Heart right ventricle (tissue), 16 donors: ENCODE data around the gene ATG13. TPM values are rescaled to one million over a fixed set of nuclear protein-coding genes. Genes with fewer than 3 reads are reported as not detected.

ENCODE experiments used
- ATAC-seq, 8 donors: fragments of 200-7000 bp; cut with Tn5 transposase; one replicate each; pipeline ENCODE4 v1.9.1; 2020; ENCODE audit warnings: mild to moderate bottlenecking in 8 of 8, moderate library complexity in 8 of 8, moderate number of reproducible peaks in 1 of 8
- DNase-seq, 2 donors: peaks; one replicate each; pipeline ENCODE4 v3.0.0-alpha.2; 2020
- H3K27ac ChIP-seq, 10 donors: fragments of 200-600 bp; sonication (generic) in 2 of 10; one replicate each; pipeline versions ENCODE4 v1.5.0 to v1.8.0; 2020 to 2022; ENCODE audit warnings: mild to moderate bottlenecking in 3 of 10
- H3K27me3 ChIP-seq, 7 donors: fragments of 200-600 bp; one replicate each; pipeline ENCODE4 v1.8.0; 2021 to 2022; ENCODE audit warnings: mild to moderate bottlenecking in 2 of 7
- H3K36me3 ChIP-seq, 9 donors: fragments of 200-600 bp; sonication (generic) in 1 of 9; one replicate each; pipeline versions ENCODE4 v1.5.0 to v1.8.0; 2020 to 2022; ENCODE audit warnings: mild to moderate bottlenecking in 2 of 9
- H3K4me1 ChIP-seq, 9 donors: fragments of 200-600 bp; sonication (generic) in 1 of 9; one replicate each; pipeline versions ENCODE4 v1.5.0 to v1.8.0; 2020 to 2022; ENCODE audit warnings: mild to moderate bottlenecking in 4 of 9
- H3K4me3 ChIP-seq, 10 donors: fragments of 200-600 bp; sonication (generic) in 2 of 10; one replicate each; pipeline versions ENCODE4 v1.5.0 to v1.8.0; 2020 to 2022; ENCODE audit warnings: mild to moderate bottlenecking in 7 of 10, moderate library complexity in 2 of 10
- H3K9me3 ChIP-seq, 11 donors: fragments of 200-600 bp in 10 of 11; sonication (generic) in 2 of 11; one replicate each; pipeline versions ENCODE4 v1.5.0 to v1.8.0; 2013 to 2022; ENCODE audit warnings: mild to moderate bottlenecking in 2 of 11, control low read depth in 1 of 11, moderate library complexity in 1 of 11
- CTCF ChIP-seq, 9 donors: fragments of 200-600 bp; sonication (generic) in 2 of 9; IDR thresholded peaks; one replicate each; pipeline versions ENCODE4 v1.5.0 to v1.8.0; 2021 to 2022; ENCODE audit warnings: antibody characterized with exemption in 9 of 9, mild to moderate bottlenecking in 5 of 9, moderate library complexity in 1 of 9
- WGBS, 2 donors: extraction: QIAGEN DNeasy Blood & Tissue Kit; methylation state at CpG; one replicate each; pipeline ENCODE4 v1.1.7; 2013; ENCODE audit warnings: inconsistent platforms in 1 of 2; 5-methylcytosine and 5-hydroxymethylcytosine counted together
- intact Hi-C, 10 donors: fragments of 100-400 bp; cut with DNase I; formaldehyde crosslinking; loops; one replicate each; pipeline versions ENCODE4 v1.11.1 to v1.14.2; 2022
- polyA plus RNA-seq, 2 donors: library from polyadenylated mRNA; stranded (reverse); fragments of 200-250 nt; gene quantifications; one replicate each; pipeline ENCODE4 v1.2.3, GENCODE V29; 2013
- total RNA-seq, 10 donors: library from RNA; stranded (reverse); fragmentation: NEBNext Ultra II Directional in 3 of 10; extraction: Animal tissue kit (Norgen Biotek cat#: 25700) in 3 of 10; gene quantifications; one replicate each; pipeline versions ENCODE4 v1.2.1 to v1.2.4, GENCODE V29; 2021 to 2023
- donor health status: Arrhythmogenic right ventricular cardiomyopathy.
- donor health status: ischemic (EF 13 %, LVEDD 7.1; RV severe dilation, severe dysfunction).
- donor health status: healthy with polysubstance abuse.
- donor health status: DM: no; HTN: yes; CAD: no.
- donor health status: DM: no; HTN: no; CAD: no.
- donor health status: ischemic (EF 25% LVEDD 6.9; RV normal size, moderate dysfunction).
- donor health status: ischemic (EF 25% LVEDD 5.7; RV mildly dilated, moderate dysfunction).
- donor health status: healthy.
- donor health status: DM: yes; HTN: yes; CAD: no.
- donor health status: Ischemic cardiomyopathy.
- donor health status: ischemic (EF 35%, LVEDD 5.7; RV mildly dilated, moderate dysfunction).
- donor health status: nonischemic (EF 11% LVEDD 7.7; RV severe dilation, severe dysfunction).
- donor health status: DM: yes; HTN: yes; CAD: no.
- donor health status: PGD.
- donor health status: ischemic (EF 29% LVEDD 5.4; RV normal size, mild dysfunction).
- donor health status: nonischemic (EF 23%, LVEDD 6.1; RV moderate dilation, normal function).

ATG13 gene
- total and polyA plus RNA-seq, 12 donors = 25.8 to 50.6 (median 40.8) TPM

GRCh38 chr11:46590740-46591605, 26.4 kb upstream of the ATG13 start:
- Histone ChIP-seq H3K27me3 (no peaks in the 10 kb centered on the region), H3K27ac (peak overlapping the region in 6 of 10 donors; percentile 0 to 29 (median 7)), H3K9me3 (no peaks in the 10 kb centered on the region), H3K4me1 (peaks cover 6 to 61% (median 49%) of the 10 kb centered on the region in 9 donors), H3K4me3 (peak overlapping the region in 2 of 10 donors; percentile 8 to 9), H3K36me3 (peaks cover 0 to 15% (median 0%) of the 10 kb centered on the region in 9 donors)
- WGBS, 2 donors = 49 to 60% methylated on average over 11 of the region's 11 CpGs
- no peak for ATAC-seq
- no peak for DNase-seq
- TF ChIP-seq CTCF (IDR thresholded peaks at IDR 0.05) = no peak
- intact Hi-C loops = loop anchor here in 1 of 10 donors (5.0 kb wide), 1 partner anchor 39 kb away; no protein-coding TSS in a partner anchor

DNA sequence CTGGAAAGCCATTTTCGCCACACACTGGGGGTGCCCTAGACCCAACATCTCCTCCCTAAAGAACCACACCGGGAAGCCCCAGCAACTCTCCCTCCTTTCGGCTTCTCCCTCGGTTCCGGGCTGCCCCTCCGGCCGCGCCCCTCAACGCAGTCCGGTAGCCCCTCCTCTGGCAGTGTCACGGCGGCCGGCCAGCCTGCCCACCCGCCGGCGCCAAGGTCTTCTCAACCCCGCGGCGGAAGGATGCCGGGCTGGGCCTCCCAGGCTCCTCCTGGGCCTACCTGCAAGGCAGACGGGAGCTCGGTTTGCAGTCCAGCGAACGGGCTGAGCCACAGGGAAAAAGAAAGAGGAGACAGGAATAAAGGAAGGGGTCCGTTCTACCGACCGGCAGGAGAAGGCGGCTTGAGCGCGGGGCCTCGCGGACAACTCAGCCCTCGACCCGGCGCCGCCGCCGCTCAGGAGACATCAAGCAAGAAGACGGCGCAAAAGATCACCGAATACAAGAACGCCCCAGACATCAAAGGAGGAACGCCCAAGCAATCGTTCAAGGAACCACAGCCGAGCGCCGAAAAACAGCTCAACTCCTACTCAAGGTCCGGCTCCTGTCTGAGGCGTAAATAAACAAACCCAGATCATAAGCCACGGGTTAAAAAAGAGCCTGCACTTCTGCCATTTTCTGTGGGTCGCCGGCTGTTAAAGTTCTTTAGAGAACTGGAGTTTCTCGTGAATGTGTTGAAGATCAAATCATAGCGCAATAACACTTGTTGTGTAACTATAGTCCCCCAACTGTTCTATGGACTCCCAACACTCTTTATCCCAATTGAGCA, 23.6 kb upstream of the ATG13 start, which contains the start of gene AMBRA1:
AMBRA1 (minus strand) TSS at position 474 of the 824 bp plus-strand sequence. CDS start 45,643 bp downstream, outside the sequence.
- peak; percentile 81 to 91 for DNase-seq
- ATAC-seq = peak; percentile 86 to 96 (median 92)
- TF ChIP-seq CTCF (IDR thresholded peaks at IDR 0.05) = no peak
- Histone ChIP-seq H3K27me3 (no peaks in the 10 kb centered on the region), H3K4me3 (peak within 1 kb of the TSS; percentile 40 to 97 (median 91)), H3K27ac (peak within 1 kb of the TSS; percentile 65 to 94 (median 86)), H3K9me3 (no peaks in the 10 kb centered on the region), H3K36me3 (no peaks in the 10 kb centered on the region), H3K4me1 (peaks cover 6 to 52% (median 47%) of the 10 kb centered on the region in 9 donors)
- WGBS, 2 donors = 1% methylated on average over 54 of the region's 54 CpGs
- intact Hi-C loops = loop anchor here in 1 of 10 donors (5.0 kb wide), 1 partner anchor 41 kb away; no protein-coding TSS in a partner anchor

DNA sequence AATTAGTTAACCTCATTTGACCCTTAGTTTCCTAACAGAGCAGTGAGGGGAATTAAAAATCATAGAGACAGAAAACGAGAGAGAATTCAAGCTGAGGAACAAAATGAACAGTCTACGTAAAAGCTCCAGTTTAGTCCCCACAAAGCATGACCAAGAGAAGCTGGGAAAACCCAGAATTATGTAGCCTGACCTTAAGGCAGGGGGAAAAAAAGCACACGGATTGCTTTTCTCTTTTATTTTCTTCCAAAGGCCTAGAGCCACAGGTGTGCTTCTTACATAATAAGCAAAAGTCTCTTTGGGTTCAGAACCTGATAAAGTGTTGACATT, 23.0 kb upstream of the ATG13 start:
- intact Hi-C loops = loop anchor here in 1 of 10 donors (5.0 kb wide), 1 partner anchor 42 kb away; no protein-coding TSS in a partner anchor
- Histone ChIP-seq H3K4me3 (peak overlapping the region; percentile 40 to 97 (median 91)), H3K36me3 (no peaks in the 10 kb centered on the region), H3K27me3 (no peaks in the 10 kb centered on the region), H3K4me1 (peaks cover 6 to 47% (median 41%) of the 10 kb centered on the region in 9 donors), H3K9me3 (no peaks in the 10 kb centered on the region), H3K27ac (peak overlapping the region; percentile 65 to 94 (median 86))
- DNase-seq (no peak), ATAC-seq (peak in 1 of 8 donors; percentile 2)
- 37 to 40% methylated on average over 3 of the region's 3 CpGs for WGBS, 2 donors
- no peak for TF ChIP-seq CTCF (IDR thresholded peaks at IDR 0.05)

DNA sequence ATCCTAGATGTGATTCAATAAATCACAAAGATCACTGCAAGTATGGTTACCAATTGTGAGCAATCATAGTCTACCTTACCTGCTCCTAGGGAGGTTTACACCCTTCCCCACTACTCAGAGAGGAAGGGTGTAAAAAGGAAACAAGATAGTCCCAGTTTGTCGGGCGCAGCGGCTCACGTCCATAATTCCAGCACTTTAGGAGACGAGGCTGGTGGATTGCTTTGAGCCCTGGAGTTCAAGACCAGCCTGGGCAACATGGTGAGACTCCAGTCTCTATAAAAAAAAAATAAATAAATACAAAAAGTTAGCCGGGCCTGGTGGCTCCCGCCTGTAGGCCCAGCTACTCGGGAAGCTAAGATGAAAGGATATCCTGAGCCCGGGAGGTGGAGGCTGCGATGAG, 22.6 kb upstream of the ATG13 start:
- WGBS, 2 donors = 90 to 91% methylated on average over 10 of the region's 10 CpGs
- intact Hi-C loops = loop anchor here in 1 of 10 donors (5.0 kb wide), 1 partner anchor 42 kb away; no protein-coding TSS in a partner anchor
- Histone ChIP-seq H3K27me3 (no peaks in the 10 kb centered on the region), H3K4me1 (peaks cover 6 to 43% (median 37%) of the 10 kb centered on the region in 9 donors), H3K27ac (peak overlapping the region in 1 of 10 donors; percentile 92), H3K9me3 (no peaks in the 10 kb centered on the region), H3K36me3 (no peaks in the 10 kb centered on the region), H3K4me3 (no peak overlapping the region)
- DNase-seq (no peak), ATAC-seq (no peak)
- TF ChIP-seq CTCF (IDR thresholded peaks at IDR 0.05) = no peak
